HEK293 (cell line): Measurements from ENCODE around the gene GNAI1.

Experiments used
- CTCF ChIA-PET: fragments of 350-600 bp; formaldehyde crosslinking; extraction: SDS; loops from one replicate; lab custom pipeline; 2021; ENCODE audit warnings: antibody characterized with exemption; lab: Yijun Ruan, JAX
- POLR2A ChIA-PET: fragments of 300-600 bp; formaldehyde crosslinking; extraction: SDS; loops from one replicate; lab custom pipeline; 2020; ENCODE audit warnings: antibody characterized with exemption, inconsistent platforms; lab: Yijun Ruan, JAX
- H3K27ac ChIP-seq: fragments of 200-500 bp; sonication (Bioruptor generic); 2 replicates; pipeline ENCODE4 v1.5.1; 2014; ENCODE audit warnings: low read depth, low read length, control low read depth, inconsistent platforms; ENCODE audit errors: extremely low read depth
- H3K36me3 ChIP-seq, 2 experiments: fragments of 200-500 bp in 1 of 2; sonication (Bioruptor generic) in 1 of 2; 1 replicate in 1 of 2; 2 replicates in 1 of 2; pipeline ENCODE4 v1.5.1; 2014 to 2017; ENCODE audit warnings: inconsistent platforms in 2 of 2, low read length in 2 of 2; ENCODE audit not compliant: control insufficient read depth in 2 of 2, insufficient read depth in 1 of 2
- H3K4me1 ChIP-seq: fragments of 200-500 bp; sonication (Bioruptor generic); 2 replicates; pipeline ENCODE4 v1.5.1; 2014; ENCODE audit warnings: mild to moderate bottlenecking, low read length, inconsistent platforms; ENCODE audit not compliant: control insufficient read depth, insufficient read depth
- H3K4me3 ChIP-seq: 2 replicates; pipeline ENCODE4 v1.5.1; 2011; ENCODE audit warnings: low read depth, mild to moderate bottlenecking, control low read depth, low read length, moderate library complexity
- H3K9me3 ChIP-seq: fragments of 200-500 bp; sonication (Bioruptor generic); 2 replicates; pipeline ENCODE4 v1.5.1; 2014; ENCODE audit warnings: low read depth, low read length, inconsistent platforms; ENCODE audit not compliant: control insufficient read depth, insufficient read depth
- GLI4 ChIP-seq: fragments of 450-650 bp; formaldehyde crosslinking; IDR thresholded peaks from 2 replicates; pipeline ENCODE4 v1.5.1; 2016; ENCODE audit warnings: missing biosample characterization, missing genetic modification characterization
- GLIS1 ChIP-seq: fragments of 450-650 bp; formaldehyde crosslinking; IDR thresholded peaks from 2 replicates; pipeline ENCODE4 v1.5.1; 2016; ENCODE audit warnings: missing biosample characterization, missing genetic modification characterization
- ZBTB48 ChIP-seq: fragments of 450-650 bp; formaldehyde crosslinking; IDR thresholded peaks from 2 replicates; pipeline ENCODE4 v1.5.1; 2016; ENCODE audit warnings: missing biosample characterization, missing genetic modification characterization
- ZBTB8A ChIP-seq: fragments of 450-650 bp; formaldehyde crosslinking; IDR thresholded peaks from 2 replicates; pipeline ENCODE4 v1.5.1; 2016; ENCODE audit warnings: missing biosample characterization, missing genetic modification characterization
- ZNF223 ChIP-seq: fragments of 450-650 bp; formaldehyde crosslinking; IDR thresholded peaks from 2 replicates; pipeline ENCODE4 v1.5.1; 2016; ENCODE audit warnings: missing biosample characterization, missing genetic modification characterization
- ZNF518A ChIP-seq: fragments of 450-650 bp; formaldehyde crosslinking; conservative IDR thresholded peaks from 2 replicates; pipeline ENCODE4 v1.5.1; 2016; ENCODE audit warnings: low read depth, missing biosample characterization, missing genetic modification characterization
- ZNF530 ChIP-seq: fragments of 450-650 bp; formaldehyde crosslinking; IDR thresholded peaks from 2 replicates; pipeline ENCODE4 v1.5.1; 2016; ENCODE audit warnings: low read depth, missing biosample characterization, missing genetic modification characterization
- ZNF560 ChIP-seq: fragments of 450-650 bp; formaldehyde crosslinking; IDR thresholded peaks from 2 replicates; pipeline ENCODE4 v1.5.1; 2017; ENCODE audit warnings: missing biosample characterization, missing genetic modification characterization, borderline replicate concordance
- ZNF610 ChIP-seq: fragments of 450-650 bp; formaldehyde crosslinking; IDR thresholded peaks from 2 replicates; pipeline ENCODE4 v1.5.1; 2016; ENCODE audit warnings: missing biosample characterization, missing genetic modification characterization, borderline replicate concordance
- ZNF623 ChIP-seq: fragments of 450-650 bp; formaldehyde crosslinking; IDR thresholded peaks from 2 replicates; pipeline ENCODE4 v1.5.1; 2016; ENCODE audit warnings: missing biosample characterization, missing genetic modification characterization
- ZNF654 ChIP-seq: fragments of 450-650 bp; formaldehyde crosslinking; IDR thresholded peaks from 2 replicates; pipeline ENCODE4 v1.5.1; 2016; ENCODE audit warnings: low read depth, missing biosample characterization, missing genetic modification characterization
- ZNF76 ChIP-seq: fragments of 450-650 bp; formaldehyde crosslinking; IDR thresholded peaks from 2 replicates; pipeline ENCODE4; 2016; ENCODE audit warnings: low read depth, missing biosample characterization, missing genetic modification characterization, borderline replicate concordance
- ZNF792 ChIP-seq: fragments of 450-650 bp; formaldehyde crosslinking; IDR thresholded peaks from 2 replicates; pipeline ENCODE4 v1.5.1; 2016; ENCODE audit warnings: missing biosample characterization, missing genetic modification characterization
- ZSCAN23 ChIP-seq: fragments of 450-650 bp; formaldehyde crosslinking; IDR thresholded peaks from 2 replicates; pipeline ENCODE4 v1.5.1; 2016; ENCODE audit warnings: missing biosample characterization, missing genetic modification characterization
- TF ChIP-seq, protein P1 (sequence below): fragments of 450-650 bp; formaldehyde crosslinking; IDR thresholded peaks from 2 replicates; pipeline ENCODE4; 2016; ENCODE audit warnings: missing biosample characterization, missing genetic modification characterization
- TF ChIP-seq, protein P2 (sequence below): fragments of 450-650 bp; formaldehyde crosslinking; IDR thresholded peaks from 2 replicates; pipeline ENCODE4 v1.5.1; 2016; ENCODE audit warnings: missing biosample characterization, missing genetic modification characterization
- TF ChIP-seq, protein P3 (sequence below): fragments of 450-650 bp; formaldehyde crosslinking; IDR thresholded peaks from 2 replicates; pipeline ENCODE4 v1.5.1; 2016; ENCODE audit warnings: missing biosample characterization, missing genetic modification characterization

Gene GNAI1

DNA sequence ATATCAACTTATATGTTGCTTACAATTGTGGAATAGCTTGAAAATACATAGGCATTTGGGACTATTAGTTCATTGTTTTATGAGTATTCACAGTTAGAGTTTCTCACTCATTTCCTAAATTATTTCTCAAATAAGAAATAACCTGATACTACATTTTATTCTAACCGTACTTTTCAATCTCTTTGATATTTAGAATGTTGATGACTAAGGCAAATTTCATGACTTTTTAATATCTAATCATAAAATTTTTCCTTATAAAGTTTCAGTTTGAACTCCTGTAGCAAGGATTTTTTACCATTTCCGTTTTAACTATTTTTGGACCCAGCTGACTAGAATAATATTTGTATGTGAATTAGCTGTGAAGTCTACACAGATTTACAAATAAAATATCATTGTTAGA lies 41.3 kb upstream of the GNAI1 start (continued):
- TF ChIP-seq, protein P1, sequence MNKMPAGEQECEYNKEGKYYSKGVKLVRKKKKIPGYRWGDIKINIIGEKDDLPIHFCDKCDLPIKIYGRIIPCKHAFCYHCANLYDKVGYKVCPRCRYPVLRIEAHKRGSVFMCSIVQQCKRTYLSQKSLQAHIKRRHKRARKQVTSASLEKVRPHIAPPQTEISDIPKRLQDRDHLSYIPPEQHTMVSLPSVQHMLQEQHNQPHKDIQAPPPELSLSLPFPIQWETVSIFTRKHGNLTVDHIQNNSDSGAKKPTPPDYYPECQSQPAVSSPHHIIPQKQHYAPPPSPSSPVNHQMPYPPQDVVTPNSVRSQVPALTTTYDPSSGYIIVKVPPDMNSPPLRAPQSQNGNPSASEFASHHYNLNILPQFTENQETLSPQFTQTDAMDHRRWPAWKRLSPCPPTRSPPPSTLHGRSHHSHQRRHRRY, result no peak
- no peak for TF ChIP-seq ZSCAN23
- TF ChIP-seq ZNF560 (tag by site-specific recombination), result no peak
- TF ChIP-seq ZNF530, result no peak
- TF ChIP-seq ZNF623, result no peak
- TF ChIP-seq ZNF76 (tag by site-specific recombination), result no peak
- no peak for TF ChIP-seq GLIS1
- no peak for TF ChIP-seq ZNF792
- no peak for TF ChIP-seq ZBTB8A (tag by site-specific recombination)
- TF ChIP-seq ZNF518A (tag by site-specific recombination), result no peak
- no peak for TF ChIP-seq ZNF610 (tag by site-specific recombination)
- no peak for TF ChIP-seq ZNF223 (tag by site-specific recombination)
- TF ChIP-seq, protein P2, sequence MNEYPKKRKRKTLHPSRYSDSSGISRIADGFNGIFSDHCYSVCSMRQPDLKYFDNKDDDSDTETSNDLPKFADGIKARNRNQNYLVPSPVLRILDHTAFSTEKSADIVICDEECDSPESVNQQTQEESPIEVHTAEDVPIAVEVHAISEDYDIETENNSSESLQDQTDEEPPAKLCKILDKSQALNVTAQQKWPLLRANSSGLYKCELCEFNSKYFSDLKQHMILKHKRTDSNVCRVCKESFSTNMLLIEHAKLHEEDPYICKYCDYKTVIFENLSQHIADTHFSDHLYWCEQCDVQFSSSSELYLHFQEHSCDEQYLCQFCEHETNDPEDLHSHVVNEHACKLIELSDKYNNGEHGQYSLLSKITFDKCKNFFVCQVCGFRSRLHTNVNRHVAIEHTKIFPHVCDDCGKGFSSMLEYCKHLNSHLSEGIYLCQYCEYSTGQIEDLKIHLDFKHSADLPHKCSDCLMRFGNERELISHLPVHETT (tag by site-specific recombination), result no peak
- TF ChIP-seq, protein P3, sequence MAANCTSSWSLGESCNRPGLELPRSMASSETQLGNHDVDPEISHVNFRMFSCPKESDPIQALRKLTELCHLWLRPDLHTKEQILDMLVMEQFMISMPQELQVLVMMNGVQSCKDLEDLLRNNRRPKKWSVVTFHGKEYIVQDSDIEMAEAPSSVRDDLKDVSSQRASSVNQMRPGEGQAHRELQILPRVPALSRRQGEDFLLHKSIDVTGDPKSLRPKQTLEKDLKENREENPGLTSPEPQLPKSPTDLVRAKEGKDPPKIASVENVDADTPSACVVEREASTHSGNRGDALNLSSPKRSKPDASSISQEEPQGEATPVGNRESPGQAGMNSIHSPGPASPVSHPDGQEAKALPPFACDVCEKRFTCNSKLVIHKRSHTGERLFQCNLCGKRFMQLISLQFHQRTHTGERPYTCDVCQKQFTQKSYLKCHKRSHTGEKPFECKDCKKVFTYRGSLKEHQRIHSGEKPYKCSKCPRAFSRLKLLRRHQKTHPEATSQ (tag by site-specific recombination), result no peak

- Histone ChIP-seq H3K4me3 (no peak overlapping the region), H3K9me3 (no peaks in the 10 kb centered on the region), H3K27ac (no peak overlapping the region), H3K36me3 (no peaks in the 10 kb centered on the region), H3K4me1 (no peaks in the 10 kb centered on the region)
- TF ChIP-seq GLI4 (tag by site-specific recombination) (no peak), ZBTB48 (no peak), ZNF654 (peak; percentile 28; the same call in 1 of the 2 replicates)
- POLR2A ChIA-PET, result no interaction called here
- CTCF ChIA-PET, result interaction anchor here (0.7 to 1.4 kb wide), 5 partner anchors 25 to 181 kb away, joined by 3 to 5 read pairs (median 3); no protein-coding TSS in a partner anchor
Observed at GRCh38 chr7:80095545-80095944, 39.1 kb upstream of the GNAI1 start.
